ENCODE results near the gene ATP8B1.
"Not testable (repeated sequence)": the region's sequence is repeated elsewhere in the genome, so short reads cannot be mapped to it uniquely, and the experiment has no call there.

The ATP8B1 gene

GRCh38 chr18:57803103-57803969 is at the start of gene ATP8B1:
TSS of gene ATP8B1 (minus strand) at chr18:57803315. CDS start at chr18:57731807, 71,508 bp downstream.
- TF ChIP-seq, protein P1, sequence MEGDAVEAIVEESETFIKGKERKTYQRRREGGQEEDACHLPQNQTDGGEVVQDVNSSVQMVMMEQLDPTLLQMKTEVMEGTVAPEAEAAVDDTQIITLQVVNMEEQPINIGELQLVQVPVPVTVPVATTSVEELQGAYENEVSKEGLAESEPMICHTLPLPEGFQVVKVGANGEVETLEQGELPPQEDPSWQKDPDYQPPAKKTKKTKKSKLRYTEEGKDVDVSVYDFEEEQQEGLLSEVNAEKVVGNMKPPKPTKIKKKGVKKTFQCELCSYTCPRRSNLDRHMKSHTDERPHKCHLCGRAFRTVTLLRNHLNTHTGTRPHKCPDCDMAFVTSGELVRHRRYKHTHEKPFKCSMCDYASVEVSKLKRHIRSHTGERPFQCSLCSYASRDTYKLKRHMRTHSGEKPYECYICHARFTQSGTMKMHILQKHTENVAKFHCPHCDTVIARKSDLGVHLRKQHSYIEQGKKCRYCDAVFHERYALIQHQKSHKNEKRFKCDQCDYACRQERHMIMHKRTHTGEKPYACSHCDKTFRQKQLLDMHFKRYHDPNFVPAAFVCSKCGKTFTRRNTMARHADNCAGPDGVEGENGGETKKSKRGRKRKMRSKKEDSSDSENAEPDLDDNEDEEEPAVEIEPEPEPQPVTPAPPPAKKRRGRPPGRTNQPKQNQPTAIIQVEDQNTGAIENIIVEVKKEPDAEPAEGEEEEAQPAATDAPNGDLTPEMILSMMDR (conservative IDR thresholded peaks at IDR 0.05; ENCODE audit: low read length) = no peak
- DNase-seq (ENCODE audit: low read depth) = peak; percentile 77
- peak within 1 kb of the TSS; percentile 97 for H3K4me3 ChIP-seq (ENCODE audit: low read length)

GRCh38 chr18:57850063-57850462 is 46.9 kb upstream of the ATP8B1 start:
- no peak overlapping the region for H3K4me3 ChIP-seq (ENCODE audit: low read length)
- TF ChIP-seq, protein P1 (conservative IDR thresholded peaks at IDR 0.05; ENCODE audit: low read length) = no peak
- no peak for DNase-seq (ENCODE audit: low read depth)

DNA sequence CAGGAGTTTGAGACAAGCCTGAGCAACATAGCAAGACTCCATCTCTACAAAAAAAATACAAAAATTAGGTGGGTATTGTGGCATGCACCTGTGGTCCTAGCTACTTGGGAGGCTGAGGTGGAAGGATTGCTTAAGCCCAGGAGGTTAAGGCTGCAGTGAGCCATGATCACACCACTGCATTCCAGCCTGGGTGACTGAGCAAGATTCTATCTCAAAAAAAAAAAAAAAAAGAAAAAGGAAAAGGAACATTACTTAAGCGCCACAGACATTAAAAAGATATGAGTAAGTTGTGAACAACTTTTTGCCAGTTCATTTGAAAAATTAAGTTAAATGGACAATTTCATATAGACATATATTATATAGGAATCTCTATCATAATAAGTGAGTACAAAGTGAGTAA is 45.3 kb upstream of the ATP8B1 start:
- DNase-seq (ENCODE audit: low read depth) = peak; percentile 11
- not testable (repeated sequence) for H3K4me3 ChIP-seq (ENCODE audit: low read length)

- not testable (repeated sequence) for DNase-seq (ENCODE audit: low read depth); H3K4me3 ChIP-seq (ENCODE audit: low read length)
Measured at GRCh38 chr18:57847431-57847830, 44.3 kb upstream of the ATP8B1 start.

DNA sequence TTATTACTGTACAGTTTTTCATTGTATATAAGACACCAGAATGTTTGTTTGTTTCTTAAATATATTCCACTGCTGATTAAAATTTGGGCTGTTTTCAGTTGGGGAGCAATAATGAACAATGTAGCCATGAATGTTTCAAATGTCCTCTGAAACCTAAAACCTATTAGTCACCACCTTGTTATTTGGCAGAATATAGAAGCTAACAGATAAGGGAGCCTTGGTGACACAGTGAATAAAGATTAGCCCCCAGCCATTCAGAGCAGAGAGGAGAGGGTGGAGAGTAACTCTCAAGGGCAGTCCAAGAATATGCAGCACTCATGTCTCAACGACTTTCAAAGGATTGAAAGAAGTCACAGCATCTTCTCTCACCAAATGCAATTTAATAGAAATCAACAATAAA is 43.1 kb upstream of the ATP8B1 start:
- no peak overlapping the region for H3K4me3 ChIP-seq (ENCODE audit: low read length)
- DNase-seq (ENCODE audit: low read depth) = peak; percentile 37
- TF ChIP-seq, protein P1 (conservative IDR thresholded peaks at IDR 0.05; ENCODE audit: low read length) = no peak

- no peak overlapping the region for H3K4me3 ChIP-seq (ENCODE audit: low read length)
- TF ChIP-seq, protein P1 (conservative IDR thresholded peaks at IDR 0.05; ENCODE audit: low read length) = no peak
- no peak for DNase-seq (ENCODE audit: low read depth)
Measured at GRCh38 chr18:57845605-57846074, 42.5 kb upstream of the ATP8B1 start.

DNA sequence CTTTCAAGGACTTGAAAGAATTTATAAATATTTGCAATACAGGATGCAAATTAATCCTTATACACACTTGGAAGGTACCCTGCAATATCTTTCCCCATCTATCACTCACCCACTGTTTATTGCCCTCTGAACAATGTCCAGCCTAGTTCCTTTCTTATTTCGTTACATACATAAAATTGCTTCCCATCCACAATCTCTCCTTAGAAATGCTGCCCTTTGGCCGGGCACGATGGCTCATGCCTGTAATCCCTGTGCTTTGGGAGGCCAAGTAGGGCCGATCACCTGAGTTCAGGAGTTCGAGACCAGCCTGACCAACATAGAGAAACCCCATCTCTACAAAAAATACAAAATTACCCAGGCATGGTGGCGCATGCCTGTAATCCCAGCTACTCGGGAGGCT is 41.2 kb upstream of the ATP8B1 start:
- no peak overlapping the region for H3K4me3 ChIP-seq (ENCODE audit: low read length)
- no peak for DNase-seq (ENCODE audit: low read depth)
- TF ChIP-seq, protein P1 (conservative IDR thresholded peaks at IDR 0.05; ENCODE audit: low read length) = no peak

DNA sequence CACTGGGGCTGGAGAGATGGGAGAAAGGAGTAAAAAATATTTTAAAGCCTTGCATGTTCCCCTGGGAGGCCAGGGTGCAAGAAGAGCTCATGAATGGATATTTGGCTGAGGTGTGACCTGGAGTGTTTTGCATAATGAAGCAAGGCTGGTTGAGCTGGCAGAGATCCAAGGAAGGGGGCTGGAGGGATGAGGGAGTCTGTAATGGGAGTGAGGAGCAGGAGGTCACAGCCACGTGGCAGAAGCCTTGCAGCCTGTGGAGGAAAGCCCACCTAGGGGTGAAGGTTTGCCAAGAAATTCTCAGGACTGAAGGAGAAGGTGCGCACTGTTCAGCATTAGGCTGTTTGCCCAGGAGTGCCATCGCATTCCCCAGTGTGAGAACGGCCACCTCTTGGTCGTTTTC is 40.3 kb upstream of the ATP8B1 start:
- TF ChIP-seq, protein P1 (conservative IDR thresholded peaks at IDR 0.05; ENCODE audit: low read length) = no peak
- no peak for DNase-seq (ENCODE audit: low read depth)
- no peak overlapping the region for H3K4me3 ChIP-seq (ENCODE audit: low read length)

All from AG10803 (cell line).